Stomach (tissue), 19 donors: ENCODE measurements around the gene PCDHGA5. TPM values are rescaled to one million over a fixed set of nuclear protein-coding genes. Genes with fewer than 3 reads are reported as not detected.
A peak's percentile ranks its signal among the peaks of the same experiment; 100 is the strongest.
"Not testable (repeated sequence)": the region's sequence is repeated elsewhere in the genome, so short reads cannot be mapped to it uniquely, and the experiment has no call there.

ENCODE experiments used
- DNase-seq, 2 donors: peaks; one replicate each; pipeline versions ENCODE4 v3.0.0 to v3.0.0-alpha.2; 2013 to 2019
- H3K27ac ChIP-seq, 5 donors: fragments of 200-600 bp in 4 of 5; sonication (generic) in 4 of 5; one replicate each; pipeline ENCODE4 v1.5.1; 2013 to 2019; ENCODE audit warnings: mild to moderate bottlenecking in 1 of 5, moderate library complexity in 1 of 5
- H3K27me3 ChIP-seq, 3 donors: fragments of 200-600 bp; sonication (generic); one replicate each; pipeline ENCODE4 v1.5.1; 2017 to 2019; ENCODE audit warnings: mixed run types in 1 of 3
- H3K36me3 ChIP-seq, 4 donors: fragments of 200-600 bp; sonication (generic); 1 replicate in 3 of 4; 2 replicates in 1 of 4; pipeline ENCODE4 v1.5.1; 2016 to 2019
- H3K4me1 ChIP-seq, 4 donors: fragments of 200-600 bp; sonication (generic); one replicate each; pipeline ENCODE4 v1.5.1; 2016 to 2019
- H3K4me3 ChIP-seq, 4 donors: fragments of 200-600 bp; sonication (generic) in 3 of 4; one replicate each; pipeline ENCODE4 v1.5.1; 2016 to 2019; ENCODE audit warnings: mild to moderate bottlenecking in 1 of 4
- H3K9me3 ChIP-seq, 4 donors: fragments of 200-600 bp; sonication (generic); one replicate each; pipeline ENCODE4 v1.5.1; 2016 to 2019
- CTCF ChIP-seq, 7 experiments: fragments of 450-650 bp in 4 of 7; fragments of 200-600 bp in 3 of 7; sonication (generic) in 3 of 7; IDR thresholded peaks; one replicate each; pipeline ENCODE4 v1.5.1; 2016 to 2019; ENCODE audit warnings: antibody characterized with exemption in 7 of 7, control low read depth in 2 of 7, mild to moderate bottlenecking in 1 of 7
- EP300 ChIP-seq: sonication (generic); formaldehyde crosslinking; IDR thresholded peaks from one replicate; pipeline ENCODE4 v1.6.1; 2017; ENCODE audit warnings: antibody characterized with exemption
- POLR2A ChIP-seq, 4 donors: fragments of 450-650 bp; IDR thresholded peaks; one replicate each; pipeline ENCODE4 v1.6.1; 2016; ENCODE audit warnings: antibody characterized with exemption in 4 of 4, control low read depth in 2 of 4, mild to moderate bottlenecking in 1 of 4, moderate library complexity in 1 of 4
- POLR2AphosphoS5 ChIP-seq, 3 donors: sonication (generic); formaldehyde crosslinking; IDR thresholded peaks; one replicate each; pipeline ENCODE4 v1.6.1; 2016; ENCODE audit warnings: antibody characterized with exemption in 3 of 3
- WGBS, 5 donors: extraction: QIAGEN DNeasy Blood & Tissue Kit in 3 of 5; methylation state at CpG; one replicate each; pipeline versions ENCODE4 v1.1.5 to v1.1.7; 2013 to 2018; 5-methylcytosine and 5-hydroxymethylcytosine counted together
- intact Hi-C: fragments of 100-400 bp; cut with DNase I; formaldehyde crosslinking; loops from one replicate; pipeline ENCODE4 v1.15.1; 2023; ENCODE audit warnings: low total_unique reads
- long read RNA-seq, 10 donors: transcript quantifications; one replicate each; lab custom pipeline, GENCODE V29; 2026
- polyA plus RNA-seq, 3 donors: library from polyadenylated mRNA; stranded (reverse); fragments of 200-250 nt; gene quantifications; one replicate each; pipeline ENCODE4 v1.2.3, GENCODE V29; 2013
- total RNA-seq, 5 donors: library from RNA; depleted of rRNA; stranded (reverse); fragments of >200 nt; gene quantifications; one replicate each; pipeline versions ENCODE4 v1.1.0 to v1.2.3, GENCODE V29; 2014 to 2016
- donor health status: healthy with polysubstance abuse.
- donor health status: Bipolar disorder and iron deficiency.
- donor health status: healthy.

The PCDHGA5 gene
- total RNA-seq (1 to 10 TPM in 4 of 5 donors, not detected in 1; 2.3 to 6.7 (median 3.6) TPM), polyA plus RNA-seq (under 1 TPM in 1 of 3 donors, not detected in 2; 0.15 TPM)
- long read RNA-seq, donor 1, full-length matches to known transcripts, result 2 of 2 reads
- long read RNA-seq, donor 1, partial matches to known transcripts, result 0 of 2 reads
- long read RNA-seq, donor 1, other reads (novel, unspliced or antisense), result 0 of 2 reads
- long read RNA-seq, donor 2, full-length matches to known transcripts, result 1 of 1 reads
- long read RNA-seq, donor 2, partial matches to known transcripts, result 0 of 1 reads
- long read RNA-seq, donor 2, other reads (novel, unspliced or antisense), result 0 of 1 reads
- long read RNA-seq, donor 3, partial matches to known transcripts, result 0 of 1 reads
- long read RNA-seq, donor 3, other reads (novel, unspliced or antisense), result 0 of 1 reads
- long read RNA-seq, donor 4, result 0 reads
- long read RNA-seq, donor 5, full-length matches to known transcripts, result 2 of 2 reads
- long read RNA-seq, donor 5, partial matches to known transcripts, result 0 of 2 reads
- long read RNA-seq, donor 5, other reads (novel, unspliced or antisense), result 0 of 2 reads
- long read RNA-seq, donor 6, full-length matches to known transcripts, result 2 of 2 reads
- long read RNA-seq, donor 6, partial matches to known transcripts, result 0 of 2 reads
- long read RNA-seq, donor 6, other reads (novel, unspliced or antisense), result 0 of 2 reads
- long read RNA-seq, donor 7, full-length matches to known transcripts, result 5 of 5 reads
- long read RNA-seq, donor 7, partial matches to known transcripts, result 0 of 5 reads
- long read RNA-seq, donor 7, other reads (novel, unspliced or antisense), result 0 of 5 reads
- long read RNA-seq, donor 8, result 0 reads
- long read RNA-seq, donor 9, full-length matches to known transcripts, result 1 of 1 reads
- long read RNA-seq, donor 9, partial matches to known transcripts, result 0 of 1 reads
- long read RNA-seq, donor 9, other reads (novel, unspliced or antisense), result 0 of 1 reads
- long read RNA-seq, donor 10, full-length matches to known transcripts, result 1 of 1 reads
- long read RNA-seq, donor 10, partial matches to known transcripts, result 0 of 1 reads
- long read RNA-seq, donor 10, other reads (novel, unspliced or antisense), result 0 of 1 reads

- intact Hi-C loops, result no loop called here
- 16 to 28% (median 19%) methylated on average over 32 to 34 of the region's 34 CpGs for WGBS, 5 donors
- peak in 1 of 2 donors; percentile 22 for DNase-seq
- peaks cover 5 to 79% (median 40%) of the 10 kb centered on the region in 3 donors for H3K27me3 ChIP-seq
- H3K9me3 ChIP-seq, result peaks cover 61 to 100% (median 88%) of the 10 kb centered on the region in 4 donors
- no peak within 1 kb of the TSS for H3K27ac ChIP-seq
- H3K4me3 ChIP-seq, result no peak within 1 kb of the TSS
- no peaks in the 10 kb centered on the region for H3K4me1 ChIP-seq
- TF ChIP-seq CTCF (IDR thresholded peaks at IDR 0.05) (no peak), POLR2A (IDR thresholded peaks at IDR 0.05) (no peak), EP300 (no peak), POLR2AphosphoS5 (IDR thresholded peaks at IDR 0.05) (no peak)
- H3K36me3 ChIP-seq, result peaks cover 0 to 5% (median 0%) of the 10 kb centered on the region in 4 donors
Observed at GRCh38 chr5:141363952-141364660, at the start of gene PCDHGA5. Gene PCDHGA5, plus strand, starts transcription at chr5:141364162. Its CDS starts 169 bp downstream, at chr5:141364331.

- Histone ChIP-seq H3K9me3 (peaks cover 75 to 93% (median 85%) of the 10 kb centered on the region in 4 donors), H3K36me3 (peaks cover 14 to 78% (median 54%) of the 10 kb centered on the region in 4 donors), H3K4me1 (peaks cover 0 to 12% (median 8%) of the 10 kb centered on the region in 4 donors)
- intact Hi-C loops, H3K4me3 ChIP-seq, H3K27ac ChIP-seq, DNase-seq, H3K27me3 ChIP-seq: not testable (repeated sequence)
- 85 to 93% (median 89%) methylated on average over 4 of the region's 4 CpGs for WGBS, 5 donors
Observed at GRCh38 chr5:141316963-141317362, 47.0 kb upstream of the PCDHGA5 start.

GRCh38 chr5:141319202-141319601 is 44.8 kb upstream of the PCDHGA5 start:
- H3K4me1 ChIP-seq, result peaks cover 0 to 12% (median 8%) of the 10 kb centered on the region in 4 donors
- 97 to 99% (median 98%) methylated on average over 6 of the region's 6 CpGs for WGBS, 5 donors
- H3K4me3 ChIP-seq, result peak overlapping the region in 2 of 4 donors; percentile 63 to 67
- no peak overlapping the region for H3K27ac ChIP-seq
- DNase-seq, result no peak
- peaks cover 14 to 56% (median 48%) of the 10 kb centered on the region in 4 donors for H3K36me3 ChIP-seq
- intact Hi-C loops, result no loop called here
- TF ChIP-seq POLR2AphosphoS5 (IDR thresholded peaks at IDR 0.05) (no peak), EP300 (no peak), POLR2A (IDR thresholded peaks at IDR 0.05) (no peak), CTCF (IDR thresholded peaks at IDR 0.05) (no peak)
- peaks cover 59 to 93% (median 78%) of the 10 kb centered on the region in 4 donors for H3K9me3 ChIP-seq
- no peaks in the 10 kb centered on the region for H3K27me3 ChIP-seq

GRCh38 chr5:141319699-141320098 is 44.3 kb upstream of the PCDHGA5 start:
- Histone ChIP-seq H3K27ac (peak overlapping the region in 2 of 5 donors; percentile 92 to 95), H3K36me3 (peaks cover 14 to 52% (median 48%) of the 10 kb centered on the region in 4 donors), H3K4me1 (peaks cover 0 to 12% (median 8%) of the 10 kb centered on the region in 4 donors), H3K4me3 (peak overlapping the region; percentile 63 to 82 (median 72)), H3K9me3 (peaks cover 59 to 91% (median 75%) of the 10 kb centered on the region in 4 donors), H3K27me3 (no peaks in the 10 kb centered on the region)
- 70 to 79% (median 76%) methylated on average over 5 of the region's 5 CpGs for WGBS, 5 donors
- intact Hi-C loops, result loop anchor here (10.0 kb wide), 1 partner anchor 215 kb away; no protein-coding TSS in a partner anchor
- TF ChIP-seq CTCF (IDR thresholded peaks at IDR 0.05) (no peak), POLR2A (IDR thresholded peaks at IDR 0.05) (no peak), EP300 (no peak), POLR2AphosphoS5 (IDR thresholded peaks at IDR 0.05) (no peak)
- DNase-seq, result no peak
